HFFc6 (cell line): ENCODE results near the gene SLC4A3. TPM values are rescaled to one million over a fixed set of nuclear protein-coding genes. Genes with fewer than 3 reads are reported as not detected.

Source experiments
- DNase-seq: peaks from one replicate; pipeline ENCODE4 v3.0.0-alpha.2; 2018
- H3K27ac Mint-ChIP-seq: 2 replicates; pipeline ENCODE4 v1.8.0; 2020; ENCODE audit warnings: mild to moderate bottlenecking, mixed read lengths
- H3K27me3 Mint-ChIP-seq: 2 replicates; pipeline ENCODE4 v1.8.0; 2021; ENCODE audit warnings: mild to moderate bottlenecking, moderate library complexity, mixed read lengths; ENCODE audit not compliant: insufficient read depth
- H3K36me3 Mint-ChIP-seq: 2 replicates; pipeline ENCODE4 v1.8.0; 2021; ENCODE audit warnings: low read depth, mixed read lengths
- H3K4me1 Mint-ChIP-seq: 2 replicates; pipeline ENCODE4 v1.8.0; 2020; ENCODE audit warnings: low read depth, mixed read lengths
- H3K4me3 Mint-ChIP-seq: 2 replicates; pipeline ENCODE4 v1.8.0; 2020; ENCODE audit warnings: mild to moderate bottlenecking, moderate library complexity, mixed read lengths
- H3K9me3 Mint-ChIP-seq: 2 replicates; pipeline ENCODE4 v1.8.0; 2020; ENCODE audit warnings: mild to moderate bottlenecking, mixed read lengths
- CTCF ChIP-seq: fragments of 200-600 bp; sonication (generic); IDR thresholded peaks from 2 replicates; pipeline ENCODE4 v1.5.0; 2021; ENCODE audit warnings: antibody characterized with exemption, mild to moderate bottlenecking
- total RNA-seq, 6 experiments: library from RNA; stranded (reverse); fragmentation: NEBNext Ultra II Directional; extraction: Animal tissue kit (Norgen Biotek cat#: 25700); gene quantifications; 2 replicates in 1 of 6; 3 replicates in 5 of 6; pipeline ENCODE4 v1.2.3, GENCODE V29; 2021

Gene SLC4A3
- total RNA-seq, 6 experiments from 2014 or later = 3.7 to 13.5 (median 4.3) TPM

DNA sequence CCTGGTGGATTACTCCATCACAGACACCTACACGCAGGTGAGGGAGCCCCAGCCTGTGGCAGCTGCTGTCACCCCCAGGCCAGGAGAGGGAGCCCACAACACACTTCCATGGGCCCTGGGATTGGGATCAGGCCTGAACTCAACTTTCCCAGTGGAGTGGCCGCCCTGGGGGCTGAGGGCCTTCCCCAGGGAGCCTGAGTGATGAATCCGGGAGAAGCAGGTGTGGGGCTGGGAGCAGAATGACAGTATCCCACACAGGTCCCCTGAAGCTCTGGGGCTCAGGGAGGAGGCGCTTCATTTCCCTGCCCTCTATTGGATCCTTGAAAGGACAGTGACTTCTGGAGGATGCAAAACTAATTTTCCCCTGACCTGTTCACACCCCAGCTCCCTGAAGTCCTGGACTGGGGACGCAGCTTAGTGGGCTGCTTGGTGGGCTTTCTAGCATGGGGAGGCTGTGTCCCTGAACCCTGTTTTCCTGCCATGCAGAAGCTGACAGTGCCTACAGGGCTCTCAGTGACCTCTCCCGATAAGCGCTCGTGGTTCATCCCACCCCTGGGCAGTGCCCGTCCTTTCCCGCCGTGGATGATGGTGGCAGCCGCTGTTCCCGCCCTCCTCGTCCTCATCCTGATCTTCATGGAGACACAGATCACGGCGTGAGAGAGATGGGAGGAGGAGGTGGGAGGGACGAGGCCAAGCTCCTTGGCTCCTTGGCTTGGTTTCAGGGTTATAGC, 11.0 kb downstream of the SLC4A3 start:
- Mint-ChIP-seq H3K4me3 (no peak overlapping the region), H3K27me3 (peaks cover 6% of the 10 kb centered on the region), H3K9me3 (no peaks in the 10 kb centered on the region), H3K4me1 (peaks cover 28% of the 10 kb centered on the region), H3K27ac (no peak overlapping the region), H3K36me3 (no peaks in the 10 kb centered on the region; the same call in 1 of the 2 replicates)
- peak; percentile 62 for TF ChIP-seq CTCF
- no peak for DNase-seq

GRCh38 chr2:219638948-219639755, 11.7 kb downstream of the SLC4A3 start:
- H3K27ac Mint-ChIP-seq = no peak overlapping the region
- TF ChIP-seq CTCF = no peak
- H3K4me3 Mint-ChIP-seq = no peak overlapping the region

GRCh38 chr2:219641390-219642068, 14.1 kb downstream of the SLC4A3 start:
- no peak for DNase-seq
- Mint-ChIP-seq H3K9me3 (no peaks in the 10 kb centered on the region), H3K4me1 (peaks cover 51% of the 10 kb centered on the region), H3K4me3 (peak overlapping the region; percentile 1; the same call in 1 of the 2 replicates), H3K36me3 (no peaks in the 10 kb centered on the region; the same call in 1 of the 2 replicates), H3K27ac (peak overlapping the region; percentile 75), H3K27me3 (peaks cover 6% of the 10 kb centered on the region)
- TF ChIP-seq CTCF = no peak

More at GRCh38 chr2:219638948-219639755, 11.7 kb downstream of the SLC4A3 start:
- DNase-seq = no peak
- H3K4me1 Mint-ChIP-seq = peaks cover 29% of the 10 kb centered on the region
- peaks cover 6% of the 10 kb centered on the region for H3K27me3 Mint-ChIP-seq
- no peaks in the 10 kb centered on the region; the same call in 1 of the 2 replicates for H3K36me3 Mint-ChIP-seq
- H3K9me3 Mint-ChIP-seq = no peaks in the 10 kb centered on the region

DNA sequence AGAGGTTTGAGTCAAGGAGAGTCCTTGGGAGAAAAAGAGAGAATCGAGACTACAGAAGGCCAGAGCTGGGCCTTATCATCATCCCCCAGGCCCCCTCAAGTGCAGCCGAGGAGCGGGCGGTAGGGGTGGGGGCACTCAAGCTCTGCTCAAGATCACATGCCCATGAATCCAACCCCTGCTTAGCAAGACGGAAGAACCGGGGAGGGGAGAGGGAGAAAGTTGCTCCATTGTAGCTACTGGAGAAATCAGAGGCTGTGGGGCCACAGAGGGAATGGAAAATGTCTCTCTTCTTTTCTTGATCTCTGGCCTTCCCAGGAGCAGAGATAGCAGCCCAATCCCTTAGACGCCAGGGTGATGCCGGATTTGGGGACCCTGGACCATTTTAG, 14.6 kb downstream of the SLC4A3 start:
- peak overlapping the region; percentile 75 for H3K27ac Mint-ChIP-seq
- peaks cover 51% of the 10 kb centered on the region for H3K4me1 Mint-ChIP-seq
- no peak for DNase-seq
- H3K4me3 Mint-ChIP-seq = peak overlapping the region; percentile 21
- H3K27me3 Mint-ChIP-seq = peaks cover 6% of the 10 kb centered on the region
- H3K9me3 Mint-ChIP-seq = no peaks in the 10 kb centered on the region
- no peak for TF ChIP-seq CTCF
- H3K36me3 Mint-ChIP-seq = no peaks in the 10 kb centered on the region; the same call in 1 of the 2 replicates

- H3K4me3 Mint-ChIP-seq = peak overlapping the region; percentile 44
- H3K27me3 Mint-ChIP-seq = peaks cover 6% of the 10 kb centered on the region
- peaks cover 51% of the 10 kb centered on the region for H3K4me1 Mint-ChIP-seq
- peak; percentile 93 for DNase-seq
- no peaks in the 10 kb centered on the region; the same call in 1 of the 2 replicates for H3K36me3 Mint-ChIP-seq
- peak; percentile 98 for TF ChIP-seq CTCF
- peak overlapping the region; percentile 75 for H3K27ac Mint-ChIP-seq
- no peaks in the 10 kb centered on the region for H3K9me3 Mint-ChIP-seq
Measured at GRCh38 chr2:219642465-219643083, 15.1 kb downstream of the SLC4A3 start.
